HepG2 (cell line): ENCODE measurements around the gene PELO. TPM values are rescaled to one million over a fixed set of nuclear protein-coding genes. Genes with fewer than 3 reads are reported as not detected.

Source experiments
- AGO2 ChIP-seq: fragments of 200-400 bp; formaldehyde crosslinking; optimal IDR thresholded peaks from 2 replicates; pipeline ENCODE3; 2017; ENCODE audit warnings: mild to moderate bottlenecking, low read depth, low read length, moderate library complexity
- BRD4 ChIP-seq: sonication (generic); formaldehyde crosslinking; IDR thresholded peaks from 2 replicates; pipeline ENCODE4 v1.4.0; 2020; ENCODE audit warnings: missing genetic modification reagents
- CEBPG ChIP-seq: IDR thresholded peaks from 2 replicates; pipeline ENCODE4 v1.6.1; 2016
- E2F1 ChIP-seq: sonication (generic); formaldehyde crosslinking; IDR thresholded peaks from 2 replicates; pipeline ENCODE4 v1.5.0; 2020; ENCODE audit warnings: missing genetic modification reagents
- FLYWCH1 ChIP-seq: sonication (generic); formaldehyde crosslinking; IDR thresholded peaks from 2 replicates; pipeline ENCODE4 v1.8.1; 2023; ENCODE audit warnings: mild to moderate bottlenecking, missing genetic modification reagents
- FOXJ3 ChIP-seq: sonication (generic); formaldehyde crosslinking; IDR thresholded peaks from 2 replicates; pipeline ENCODE4 v1.4.0; 2020; ENCODE audit warnings: missing genetic modification reagents, mild to moderate bottlenecking, borderline replicate concordance
- HBP1 ChIP-seq: IDR thresholded peaks from 2 replicates; pipeline ENCODE4 v1.6.1; 2016; ENCODE audit warnings: low read depth, control low read depth
- HMGXB3 ChIP-seq: sonication (generic); formaldehyde crosslinking; IDR thresholded peaks from 2 replicates; pipeline ENCODE4 v1.4.0; 2020; ENCODE audit warnings: missing genetic modification reagents, borderline replicate concordance
- KDM5A ChIP-seq: fragments of 200-600 bp; sonication (generic); IDR thresholded peaks from 2 replicates; pipeline ENCODE4 v1.7.0; 2018; ENCODE audit warnings: antibody characterized with exemption, mild to moderate bottlenecking, low read length, borderline replicate concordance
- MIER3 ChIP-seq: IDR thresholded peaks from 2 replicates; pipeline ENCODE4 v1.6.1; 2016; ENCODE audit warnings: missing compliant biosample characterization, borderline replicate concordance
- NFKB2 ChIP-seq: sonication (generic); formaldehyde crosslinking; IDR thresholded peaks from 2 replicates; pipeline ENCODE4 v1.4.0; 2020; ENCODE audit warnings: missing genetic modification reagents, borderline replicate concordance
- POGZ ChIP-seq: sonication (generic); formaldehyde crosslinking; IDR thresholded peaks from 2 replicates; pipeline ENCODE4 v1.4.0; 2020; ENCODE audit warnings: mild to moderate bottlenecking, missing genetic modification reagents
- POLR2G ChIP-seq: fragments of 200-400 bp; formaldehyde crosslinking; IDR thresholded peaks from 2 replicates; pipeline ENCODE4 v1.6.1; 2018; ENCODE audit warnings: mild to moderate bottlenecking, low read depth, low read length, moderate library complexity
- RFX3 ChIP-seq: IDR thresholded peaks from 2 replicates; pipeline ENCODE4 v1.6.1; 2016; ENCODE audit warnings: missing biosample characterization, missing genetic modification reagents
- SRY ChIP-seq: sonication (generic); formaldehyde crosslinking; IDR thresholded peaks from 2 replicates; pipeline ENCODE4 v1.8.0; 2022; ENCODE audit warnings: mild to moderate bottlenecking, missing genetic modification reagents
- TAF15 ChIP-seq: fragments of 200-400 bp; formaldehyde crosslinking; IDR thresholded peaks from one replicate; pipeline ENCODE4 v1.6.1; 2018; ENCODE audit warnings: mild to moderate bottlenecking, low read depth, low read length; ENCODE audit not compliant: poor library complexity, severe bottlenecking
- TEAD2 ChIP-seq: sonication (generic); formaldehyde crosslinking; IDR thresholded peaks from 2 replicates; pipeline ENCODE4 v1.9.0; 2021; ENCODE audit warnings: missing genetic modification reagents
- ZFP36L2 ChIP-seq: sonication (generic); formaldehyde crosslinking; IDR thresholded peaks from 2 replicates; pipeline ENCODE4 v1.4.0; 2020; ENCODE audit warnings: missing genetic modification reagents
- ZKSCAN5 ChIP-seq: sonication (generic); formaldehyde crosslinking; IDR thresholded peaks from 2 replicates; pipeline ENCODE4 v1.5.1; 2020; ENCODE audit warnings: mild to moderate bottlenecking, missing genetic modification reagents
- ZNF547 ChIP-seq: sonication (generic); formaldehyde crosslinking; IDR thresholded peaks from 2 replicates; pipeline ENCODE4 v1.5.1; 2020; ENCODE audit warnings: mild to moderate bottlenecking, missing genetic modification reagents
- ZNF607 ChIP-seq: sonication (generic); formaldehyde crosslinking; IDR thresholded peaks from 2 replicates; pipeline ENCODE4 v1.5.1; 2020; ENCODE audit warnings: missing genetic modification reagents, mild to moderate bottlenecking, borderline replicate concordance
- ZSCAN31 ChIP-seq: sonication (generic); formaldehyde crosslinking; IDR thresholded peaks from 2 replicates; pipeline ENCODE4 v1.5.0; 2020; ENCODE audit warnings: low read depth, mild to moderate bottlenecking, missing genetic modification reagents
- polyA plus RNA-seq, 8 experiments: library from polyadenylated mRNA; depleted of rRNA in 3 of 8; stranded (reverse) in 7 of 8; unstranded in 1 of 8; fragments of >200 nt; fragmentation: Illumina TruSeq in 4 of 8; extraction: Trizol in 4 of 8; gene quantifications; 2 replicates each; pipeline versions ENCODE4 v1.2.1 to v1.2.3, GENCODE V29; 2011 to 2016; ENCODE audit warnings: low read depth in 4 of 8, missing spikeins in 1 of 8, mixed read lengths in 1 of 8; ENCODE audit not compliant: insufficient read depth in 1 of 8
- total RNA-seq, 5 experiments: library from RNA; depleted of rRNA; stranded (reverse); fragments of >200 nt; fragmentation: Illumina TruSeq; extraction: Trizol; gene quantifications; 2 replicates each; pipeline ENCODE4 v1.2.3, GENCODE V29; 2016; ENCODE audit warnings: low read depth in 1 of 5

Gene PELO
- total and polyA plus RNA-seq, 2 of the 13 experiments (the other 11 are each of a cell fraction or from before 2014, with no cell fraction given): 19.0 to 23.9 TPM

- TF ChIP-seq ZFP36L2 (CRISPR knock-in tag) (no peak), RFX3 (CRISPR knock-in tag) (no peak), SRY (CRISPR knock-in tag) (no peak; the same call in 1 of the 2 replicates), POLR2G (peak; percentile 33; the same call in 1 of the 2 replicates), KDM5A (no peak; the same call in 1 of the 2 replicates), HMGXB3 (CRISPR knock-in tag) (no peak), TAF15 (no peak), FLYWCH1 (CRISPR knock-in tag) (no peak), ZNF547 (CRISPR knock-in tag) (0 out of 2 replicates have a peak, but pooled peaks have one; percentile 75), ZSCAN31 (CRISPR knock-in tag) (no peak), CEBPG (CRISPR knock-in tag) (no peak), FOXJ3 (CRISPR knock-in tag) (no peak), NFKB2 (no peak; the same call in 1 of the 2 replicates), BRD4 (CRISPR knock-in tag) (no peak), TEAD2 (CRISPR knock-in tag) (no peak), HBP1 (CRISPR knock-in tag) (0 out of 2 replicates have a peak, but pooled peaks have one; percentile 14), ZNF607 (CRISPR knock-in tag) (no peak), MIER3 (no peak), AGO2 (peak; percentile 84), ZKSCAN5 (CRISPR knock-in tag) (0 out of 2 replicates have a peak, but pooled peaks have one; percentile 32), E2F1 (no peak), POGZ (CRISPR knock-in tag) (no peak)
These were observed 12.9 kb downstream of the PELO start (continued) for GRCh38 chr5:52800394-52801213.
